SK-N-SH (cell line): ENCODE results near the gene TMX4. TPM values are rescaled to one million over a fixed set of nuclear protein-coding genes. Genes with fewer than 3 reads are reported as not detected.

Experiments used
- CTCF ChIA-PET: fragments of 300-600, 350-600 bp; formaldehyde crosslinking; extraction: SDS; loops from one replicate; lab custom pipeline; 2021; lab: Yijun Ruan, JAX
- POLR2A ChIA-PET: fragments of 350-600 bp; sonication (Branson Sonifier 250); formaldehyde crosslinking; extraction: SDS; loops from one replicate; lab custom pipeline; 2020; ENCODE audit warnings: antibody characterized with exemption, inconsistent platforms; lab: Yijun Ruan, JAX
- DNase-seq: peaks from one replicate; pipeline ENCODE4 v3.0.0; 2012
- H2AFZ ChIP-seq: fragments of 200-600 bp; sonication (generic); 2 replicates; pipeline ENCODE4 v1.8.1; 2016; ENCODE audit warnings: antibody characterized with exemption, mild to moderate bottlenecking, low read depth
- H3F3A ChIP-seq: fragments of 200-600 bp; sonication (generic); replicated peaks from 2 replicates; pipeline ENCODE3; 2016; ENCODE audit warnings: antibody characterized with exemption, mild to moderate bottlenecking; ENCODE audit not compliant: insufficient read depth
- H3K27ac ChIP-seq, 2 experiments: fragments of 200-500 bp in 1 of 2; fragments of 200-600 bp in 1 of 2; sonication (Bioruptor generic) in 1 of 2; sonication (generic), shearing (Covaris generic) in 1 of 2; 2 replicates each; pipeline versions ENCODE4 v1.5.1 to v1.6.1; 2014 to 2016; ENCODE audit warnings: low read depth in 2 of 2, inconsistent platforms in 1 of 2, low read length in 1 of 2, mild to moderate bottlenecking in 1 of 2, mixed read lengths in 1 of 2
- H3K27me3 ChIP-seq: fragments of 200-600 bp; sonication (generic), shearing (Covaris generic); 2 replicates; pipeline ENCODE4 v1.6.1; 2016; ENCODE audit warnings: mixed run types; ENCODE audit not compliant: insufficient read depth
- H3K36me3 ChIP-seq, 2 experiments: fragments of 200-500 bp in 1 of 2; fragments of 200-600 bp in 1 of 2; sonication (Bioruptor generic) in 1 of 2; sonication (generic) in 1 of 2; replicated peaks in 1 of 2; 2 replicates each; pipeline versions ENCODE3 to v1.5.1; 2014 to 2016; ENCODE audit warnings: low read length in 1 of 2, mild to moderate bottlenecking in 1 of 2; ENCODE audit not compliant: insufficient read depth in 2 of 2, control insufficient read depth in 1 of 2
- H3K4me1 ChIP-seq, 2 experiments: fragments of 200-500 bp in 1 of 2; fragments of 200-600 bp in 1 of 2; sonication (Bioruptor generic) in 1 of 2; sonication (generic), shearing (Covaris generic) in 1 of 2; 2 replicates each; pipeline versions ENCODE4 v1.5.1 to v1.6.1; 2014 to 2016; ENCODE audit warnings: low read depth in 1 of 2, low read length in 1 of 2, mixed run types in 1 of 2; ENCODE audit not compliant: insufficient read depth in 2 of 2, control insufficient read depth in 1 of 2
- H3K4me2 ChIP-seq: fragments of 200-600 bp; sonication (generic), shearing (Covaris generic); 2 replicates; pipeline ENCODE4 v1.6.1; 2017; ENCODE audit warnings: mixed run types
- H3K4me3 ChIP-seq, 2 experiments: fragments of 200-500 bp in 1 of 2; fragments of 200-600 bp in 1 of 2; sonication (Bioruptor generic) in 1 of 2; sonication (generic), shearing (Covaris generic) in 1 of 2; 2 replicates each; pipeline versions ENCODE4 v1.5.1 to v1.8.1; 2014 to 2016; ENCODE audit warnings: low read depth in 2 of 2, inconsistent platforms in 1 of 2, low read length in 1 of 2, mild to moderate bottlenecking in 1 of 2, mixed read lengths in 1 of 2, moderate library complexity in 1 of 2
- H3K79me2 ChIP-seq: fragments of 200-600 bp; sonication (generic); 2 replicates; pipeline ENCODE4 v1.8.1; 2017; ENCODE audit warnings: mild to moderate bottlenecking; ENCODE audit not compliant: insufficient read depth
- H3K9ac ChIP-seq: fragments of 200-600 bp; sonication (generic); 2 replicates; pipeline ENCODE4 v1.6.1; 2017; ENCODE audit warnings: mixed run types
- H3K9me2 ChIP-seq: fragments of 200-600 bp; sonication (generic); 2 replicates; pipeline ENCODE4 v1.6.1; 2017; ENCODE audit warnings: mixed run types
- H3K9me3 ChIP-seq: fragments of 200-600 bp; sonication (generic); 2 replicates; pipeline ENCODE4 v1.6.1; 2017; ENCODE audit warnings: mixed run types, mild to moderate bottlenecking, moderate library complexity
- H4K20me1 ChIP-seq: fragments of 200-600 bp; sonication (generic); 2 replicates; pipeline ENCODE4 v1.6.1; 2017; ENCODE audit warnings: mild to moderate bottlenecking, mixed run types; ENCODE audit not compliant: insufficient read depth
- CTCF ChIP-seq: fragments of 200-600 bp; sonication (generic); IDR thresholded peaks from 2 replicates; pipeline ENCODE4 v1.6.1; 2017; ENCODE audit warnings: antibody characterized with exemption, mild to moderate bottlenecking, moderate library complexity
- EP300 ChIP-seq, 2 experiments: IDR thresholded peaks; 2 replicates each; pipeline versions ENCODE4 v1.4.0 to v1.6.1; 2012; ENCODE audit warnings: borderline replicate concordance in 1 of 2, low read depth in 1 of 2, low read length in 1 of 2
- FOSL2 ChIP-seq: IDR thresholded peaks from 2 replicates; pipeline ENCODE4 v1.4.0; 2012; ENCODE audit warnings: low read depth, mild to moderate bottlenecking, moderate library complexity, borderline replicate concordance
- FOXJ3 ChIP-seq: sonication (generic); formaldehyde crosslinking; IDR thresholded peaks from 2 replicates; pipeline ENCODE4 v1.5.1; 2020; ENCODE audit warnings: mild to moderate bottlenecking, missing genetic modification reagents
- GABPA ChIP-seq: IDR thresholded peaks from 2 replicates; pipeline ENCODE4 v1.4.0; 2012; ENCODE audit warnings: low read depth, mild to moderate bottlenecking
- GATA2 ChIP-seq: sonication (generic); formaldehyde crosslinking; IDR thresholded peaks from 2 replicates; pipeline ENCODE4 v1.5.0; 2020; ENCODE audit warnings: mild to moderate bottlenecking, missing genetic modification reagents
- JUND ChIP-seq: IDR thresholded peaks from 2 replicates; pipeline ENCODE4 v1.4.0; 2012
- MAX ChIP-seq: IDR thresholded peaks from 2 replicates; pipeline ENCODE4 v1.4.0; 2012; ENCODE audit warnings: low read depth
- MXI1 ChIP-seq: IDR thresholded peaks from 2 replicates; pipeline ENCODE4 v1.6.1; 2012; ENCODE audit warnings: mild to moderate bottlenecking, low read depth, low read length, improper control_type of control experiment
- RAD21 ChIP-seq: IDR thresholded peaks from 2 replicates; pipeline ENCODE4 v1.6.1; 2012; ENCODE audit warnings: mild to moderate bottlenecking, low read length
- RXRA ChIP-seq: IDR thresholded peaks from 2 replicates; pipeline ENCODE4 v1.4.0; 2012; ENCODE audit warnings: low read depth, mild to moderate bottlenecking, borderline replicate concordance
- SMC3 ChIP-seq: IDR thresholded peaks from 2 replicates; pipeline ENCODE4 v1.6.1; 2012; ENCODE audit warnings: low read depth, low read length, improper control_type of control experiment
- TEAD4 ChIP-seq: IDR thresholded peaks from 2 replicates; pipeline ENCODE4 v1.4.0; 2012; ENCODE audit warnings: mild to moderate bottlenecking, borderline replicate concordance; ENCODE audit not compliant: insufficient read depth
- ZBTB33 ChIP-seq: IDR thresholded peaks from 2 replicates; pipeline ENCODE4 v1.4.0; 2012; ENCODE audit warnings: low read depth, borderline replicate concordance
- WGBS: methylation state at CpG from one replicate; pipeline ENCODE4 v1.1.6; 2017; ENCODE audit warnings: low lambda C conversion rate; 5-methylcytosine and 5-hydroxymethylcytosine counted together
- polyA plus RNA-seq, 3 experiments: library from polyadenylated mRNA; depleted of rRNA; stranded (reverse); fragments of >200 nt; gene quantifications; 2 replicates each; pipeline ENCODE4 v1.2.3, GENCODE V29; 2012

The TMX4 gene
- polyA plus RNA-seq, 1 of the 3 experiments (the other 2 are of a cell fraction), result 10.9 TPM

GRCh38 chr20:8005575-8006366, 13.8 kb downstream of the TMX4 start:
- Histone ChIP-seq H2AFZ (no peak overlapping the region), H4K20me1 (no peaks in the 10 kb centered on the region), H3K27ac (no peak overlapping the region), H3K4me2 (no peak overlapping the region), H3K4me1 (no peaks in the 10 kb centered on the region; a peak in 1 of 4 replicates), H3K9me3 (no peaks in the 10 kb centered on the region), H3F3A (no peaks in the 10 kb centered on the region), H3K79me2 (no peaks in the 10 kb centered on the region), H3K4me3 (no peak overlapping the region), H3K9ac (no peak overlapping the region), H3K36me3 (peaks cover 20 to 52% of the 10 kb centered on the region in 2 experiments), H3K27me3 (no peaks in the 10 kb centered on the region), H3K9me2 (no peaks in the 10 kb centered on the region)
- ChIA-PET POLR2A (no interaction called here), CTCF (interaction anchor here (1.2 kb wide), 2 partner anchors 25 to 717 kb away, joined by 3 to 5 read pairs; no protein-coding TSS in a partner anchor)
- DNase-seq, result no peak
- TF ChIP-seq CTCF (no peak), GATA2 (CRISPR knock-in tag) (no peak), TEAD4 (no peak)
- 92% methylated on average over 19 of the region's 19 CpGs for WGBS

GRCh38 chr20:8005033-8005432, 14.5 kb downstream of the TMX4 start:
- no peak overlapping the region for H3K4me3 ChIP-seq
- TF ChIP-seq GATA2 (CRISPR knock-in tag) (no peak), FOXJ3 (CRISPR knock-in tag) (no peak), MXI1 (no peak), JUND (no peak)
- WGBS, result 88% methylated on average over 2 of the region's 2 CpGs
- no peak overlapping the region for H3K4me2 ChIP-seq
- CTCF ChIA-PET, result interaction anchor here (1.0 to 1.5 kb wide), 4 partner anchors 15 to 717 kb away, joined by 3 to 5 read pairs (median 4); partner anchors contain the start of gene TMX4
- POLR2A ChIA-PET, result no interaction called here
- H3K27ac ChIP-seq, result no peak overlapping the region
- no peaks in the 10 kb centered on the region for H3K9me3 ChIP-seq
- H2AFZ ChIP-seq, result no peak overlapping the region
- no peaks in the 10 kb centered on the region for H3K9me2 ChIP-seq
- no peak for DNase-seq
- H3K4me1 ChIP-seq, result no peaks in the 10 kb centered on the region; a peak in 1 of 4 replicates
- no peaks in the 10 kb centered on the region for H3K27me3 ChIP-seq
- no peaks in the 10 kb centered on the region for H3K79me2 ChIP-seq
- no peaks in the 10 kb centered on the region for H3F3A ChIP-seq
- no peak overlapping the region for H3K9ac ChIP-seq
- no peaks in the 10 kb centered on the region for H4K20me1 ChIP-seq
- H3K36me3 ChIP-seq, result peaks cover 19 to 57% of the 10 kb centered on the region in 2 experiments

- H3K36me3 ChIP-seq, result peaks cover 29 to 59% of the 10 kb centered on the region in 2 experiments
- no peaks in the 10 kb centered on the region; a peak in 1 of 4 replicates for H3K4me1 ChIP-seq
- no peaks in the 10 kb centered on the region for H3K9me2 ChIP-seq
- no peak overlapping the region for H3K4me3 ChIP-seq
- ChIA-PET POLR2A (no interaction called here), CTCF (interaction anchor here (1.1 to 1.3 kb wide), 2 partner anchors 20 to 21 kb away, joined by 3 read pairs; no protein-coding TSS in a partner anchor)
- H3K79me2 ChIP-seq, result no peaks in the 10 kb centered on the region
- H3F3A ChIP-seq, result no peaks in the 10 kb centered on the region
- no peak overlapping the region for H2AFZ ChIP-seq
- H3K9me3 ChIP-seq, result no peaks in the 10 kb centered on the region
- no peak for DNase-seq
- no peak overlapping the region for H3K4me2 ChIP-seq
- H3K9ac ChIP-seq, result no peak overlapping the region
- H3K27ac ChIP-seq, result no peak overlapping the region
- H4K20me1 ChIP-seq, result no peaks in the 10 kb centered on the region
- H3K27me3 ChIP-seq, result no peaks in the 10 kb centered on the region
- 97% methylated on average over 1 of the region's 1 CpG for WGBS
- TF ChIP-seq SMC3, result no peak
- no peak for TF ChIP-seq GABPA
- TF ChIP-seq ZBTB33, result no peak
- no peak for TF ChIP-seq RAD21
- no peak for TF ChIP-seq RXRA
- TF ChIP-seq MAX, result no peak
- TF ChIP-seq FOSL2, result no peak
- TF ChIP-seq JUND, result no peak
- TF ChIP-seq EP300 (IDR thresholded peaks at IDR 0.05; ENCODE audit: borderline replicate concordance in 1 of 2, low read depth in 1 of 2, low read length in 1 of 2), result no peak
Measured at GRCh38 chr20:8002056-8002455, 17.5 kb downstream of the TMX4 start.
